SK-N-SH treated with all-trans-retinoic acid at 6 μM for 48 hours (cell line): ENCODE measurements around the gene TAP1.

Source experiments
- ATAC-seq: fragments of 200-7000 bp; cut with Tn5 transposase; 3 replicates; pipeline ENCODE4 v1.9.1; 2020; ENCODE audit warnings: mild to moderate bottlenecking, moderate library complexity
- ARNTL ChIP-seq: fragments of 450-650 bp; formaldehyde crosslinking; IDR thresholded peaks from 2 replicates; pipeline ENCODE4 v1.5.0; 2020; ENCODE audit warnings: low read depth, mild to moderate bottlenecking, moderate library complexity, borderline replicate concordance
- BACH2 ChIP-seq: fragments of 250-450 bp; sonication (Bioruptor Pico); IDR thresholded peaks from 2 replicates; pipeline ENCODE4 v1.9.0; 2021; ENCODE audit warnings: mild to moderate bottlenecking, borderline replicate concordance
- CSDC2 ChIP-seq: fragments of 250-450 bp; sonication (Bioruptor Pico); IDR thresholded peaks from 2 replicates; pipeline ENCODE4 v1.5.0; 2020; ENCODE audit warnings: mild to moderate bottlenecking, moderate library complexity
- ESRRG ChIP-seq: fragments of 250-450 bp; sonication (Bioruptor Pico); IDR thresholded peaks from 2 replicates; pipeline ENCODE4 v1.6.1; 2021; ENCODE audit warnings: mild to moderate bottlenecking
- GLIS3 ChIP-seq: fragments of 250-450 bp; sonication (Bioruptor Pico); IDR thresholded peaks from 2 replicates; pipeline ENCODE4 v1.5.0; 2020; ENCODE audit warnings: mild to moderate bottlenecking, moderate library complexity
- ISL1 ChIP-seq: fragments of 250-450 bp; sonication (Bioruptor Pico); IDR thresholded peaks from 2 replicates; pipeline ENCODE4 v2.1.2; 2022; ENCODE audit warnings: mild to moderate bottlenecking, moderate library complexity
- OSR1 ChIP-seq: fragments of 250-450 bp; sonication (Bioruptor Pico); IDR thresholded peaks from 2 replicates; pipeline ENCODE4 v1.8.0; 2022; ENCODE audit warnings: moderate library complexity, mild to moderate bottlenecking, inconsistent platforms
- PPARA ChIP-seq: fragments of 250-450 bp; sonication (Bioruptor Pico); IDR thresholded peaks from 2 replicates; pipeline ENCODE4 v1.5.0; 2020; ENCODE audit warnings: mild to moderate bottlenecking, borderline replicate concordance
- RARB ChIP-seq: fragments of 250-450 bp; sonication (Bioruptor Pico); IDR thresholded peaks from 2 replicates; pipeline ENCODE4 v1.8.0; 2021; ENCODE audit warnings: mild to moderate bottlenecking, moderate library complexity
- SNAI2 ChIP-seq: fragments of 250-450 bp; sonication (Bioruptor Pico); IDR thresholded peaks from 2 replicates; pipeline ENCODE4 v1.5.0; 2020; ENCODE audit warnings: mild to moderate bottlenecking, moderate library complexity
- TCF4 ChIP-seq: fragments of 250-450 bp; sonication (Bioruptor Pico); IDR thresholded peaks from 2 replicates; pipeline ENCODE4 v1.8.0; 2021; ENCODE audit warnings: mild to moderate bottlenecking, moderate library complexity, borderline replicate concordance
- TOX ChIP-seq: fragments of 250-450 bp; sonication (Bioruptor Pico); IDR thresholded peaks from 2 replicates; pipeline ENCODE4 v1.8.0; 2021; ENCODE audit warnings: mild to moderate bottlenecking, moderate library complexity, borderline replicate concordance
- ZC3H10 ChIP-seq: fragments of 250-450 bp; sonication (Bioruptor Pico); IDR thresholded peaks from 2 replicates; pipeline ENCODE4 v1.5.1; 2021; ENCODE audit warnings: mild to moderate bottlenecking, moderate library complexity
- ZFP3 ChIP-seq: fragments of 250-450 bp; sonication (Bioruptor Pico); IDR thresholded peaks from 2 replicates; pipeline ENCODE4 v1.5.0; 2020; ENCODE audit warnings: mild to moderate bottlenecking, moderate library complexity
- ZNF565 ChIP-seq: fragments of 450-650 bp; formaldehyde crosslinking; conservative IDR thresholded peaks from 2 replicates; pipeline ENCODE4 v1.5.0; 2020; ENCODE audit warnings: low read depth, mild to moderate bottlenecking, moderate library complexity
- ZNF70 ChIP-seq: fragments of 450-650 bp; formaldehyde crosslinking; IDR thresholded peaks from 2 replicates; pipeline ENCODE4 v1.5.0; 2020; ENCODE audit warnings: mild to moderate bottlenecking, moderate library complexity
- ZNF8 ChIP-seq: fragments of 450-650 bp; formaldehyde crosslinking; IDR thresholded peaks from 2 replicates; pipeline ENCODE4 v1.5.0; 2020; ENCODE audit warnings: mild to moderate bottlenecking, moderate library complexity
- TF ChIP-seq, protein P1 (sequence below): fragments of 250-450 bp; sonication (Bioruptor Pico); IDR thresholded peaks from 2 replicates; pipeline ENCODE4 v1.5.0; 2020; ENCODE audit warnings: mild to moderate bottlenecking, moderate library complexity
- TF ChIP-seq, protein P2 (sequence below): fragments of 250-450 bp; sonication (Bioruptor Pico); IDR thresholded peaks from 2 replicates; pipeline ENCODE4 v1.5.1; 2020; ENCODE audit warnings: low read depth, mild to moderate bottlenecking, moderate library complexity
- TF ChIP-seq, protein P3 (sequence below): fragments of 250-450 bp; sonication (Bioruptor Pico); IDR thresholded peaks from 2 replicates; pipeline ENCODE4 v1.5.1; 2021; ENCODE audit warnings: mild to moderate bottlenecking, moderate library complexity
- TF ChIP-seq, protein P4 (sequence below): fragments of 250-450 bp; sonication (Bioruptor Pico); IDR thresholded peaks from 2 replicates; pipeline ENCODE4 v1.8.0; 2020; ENCODE audit warnings: mild to moderate bottlenecking, moderate library complexity, borderline replicate concordance

Gene TAP1

DNA sequence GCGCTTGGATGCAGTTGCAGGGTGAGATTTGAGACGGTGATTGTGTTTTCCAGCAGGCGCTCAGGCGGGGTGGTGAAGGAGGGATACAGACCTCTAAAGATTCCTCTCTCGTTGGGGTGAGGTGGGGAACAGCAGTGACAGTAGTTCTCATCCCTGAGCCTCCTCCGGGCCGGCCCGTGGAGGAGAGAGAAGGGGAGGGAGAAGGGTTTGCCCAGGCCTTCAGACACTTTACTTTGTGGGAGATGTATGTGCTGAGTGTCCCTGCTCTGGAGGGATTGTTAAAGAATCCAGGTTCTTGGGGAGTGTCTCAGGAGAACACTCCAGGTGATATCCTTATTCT lies 41.5 kb upstream of the TAP1 start (continued):
- TF ChIP-seq, protein P1, sequence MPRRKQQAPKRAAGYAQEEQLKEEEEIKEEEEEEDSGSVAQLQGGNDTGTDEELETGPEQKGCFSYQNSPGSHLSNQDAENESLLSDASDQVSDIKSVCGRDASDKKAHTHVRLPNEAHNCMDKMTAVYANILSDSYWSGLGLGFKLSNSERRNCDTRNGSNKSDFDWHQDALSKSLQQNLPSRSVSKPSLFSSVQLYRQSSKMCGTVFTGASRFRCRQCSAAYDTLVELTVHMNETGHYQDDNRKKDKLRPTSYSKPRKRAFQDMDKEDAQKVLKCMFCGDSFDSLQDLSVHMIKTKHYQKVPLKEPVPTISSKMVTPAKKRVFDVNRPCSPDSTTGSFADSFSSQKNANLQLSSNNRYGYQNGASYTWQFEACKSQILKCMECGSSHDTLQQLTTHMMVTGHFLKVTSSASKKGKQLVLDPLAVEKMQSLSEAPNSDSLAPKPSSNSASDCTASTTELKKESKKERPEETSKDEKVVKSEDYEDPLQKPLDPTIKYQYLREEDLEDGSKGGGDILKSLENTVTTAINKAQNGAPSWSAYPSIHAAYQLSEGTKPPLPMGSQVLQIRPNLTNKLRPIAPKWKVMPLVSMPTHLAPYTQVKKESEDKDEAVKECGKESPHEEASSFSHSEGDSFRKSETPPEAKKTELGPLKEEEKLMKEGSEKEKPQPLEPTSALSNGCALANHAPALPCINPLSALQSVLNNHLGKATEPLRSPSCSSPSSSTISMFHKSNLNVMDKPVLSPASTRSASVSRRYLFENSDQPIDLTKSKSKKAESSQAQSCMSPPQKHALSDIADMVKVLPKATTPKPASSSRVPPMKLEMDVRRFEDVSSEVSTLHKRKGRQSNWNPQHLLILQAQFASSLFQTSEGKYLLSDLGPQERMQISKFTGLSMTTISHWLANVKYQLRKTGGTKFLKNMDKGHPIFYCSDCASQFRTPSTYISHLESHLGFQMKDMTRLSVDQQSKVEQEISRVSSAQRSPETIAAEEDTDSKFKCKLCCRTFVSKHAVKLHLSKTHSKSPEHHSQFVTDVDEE, result no peak
- TF ChIP-seq ZC3H10 (no peak), ISL1 (CRISPR knock-in tag) (no peak), TCF4 (no peak), ZNF8 (CRISPR knock-in tag) (no peak), ZNF70 (no peak)

DNA sequence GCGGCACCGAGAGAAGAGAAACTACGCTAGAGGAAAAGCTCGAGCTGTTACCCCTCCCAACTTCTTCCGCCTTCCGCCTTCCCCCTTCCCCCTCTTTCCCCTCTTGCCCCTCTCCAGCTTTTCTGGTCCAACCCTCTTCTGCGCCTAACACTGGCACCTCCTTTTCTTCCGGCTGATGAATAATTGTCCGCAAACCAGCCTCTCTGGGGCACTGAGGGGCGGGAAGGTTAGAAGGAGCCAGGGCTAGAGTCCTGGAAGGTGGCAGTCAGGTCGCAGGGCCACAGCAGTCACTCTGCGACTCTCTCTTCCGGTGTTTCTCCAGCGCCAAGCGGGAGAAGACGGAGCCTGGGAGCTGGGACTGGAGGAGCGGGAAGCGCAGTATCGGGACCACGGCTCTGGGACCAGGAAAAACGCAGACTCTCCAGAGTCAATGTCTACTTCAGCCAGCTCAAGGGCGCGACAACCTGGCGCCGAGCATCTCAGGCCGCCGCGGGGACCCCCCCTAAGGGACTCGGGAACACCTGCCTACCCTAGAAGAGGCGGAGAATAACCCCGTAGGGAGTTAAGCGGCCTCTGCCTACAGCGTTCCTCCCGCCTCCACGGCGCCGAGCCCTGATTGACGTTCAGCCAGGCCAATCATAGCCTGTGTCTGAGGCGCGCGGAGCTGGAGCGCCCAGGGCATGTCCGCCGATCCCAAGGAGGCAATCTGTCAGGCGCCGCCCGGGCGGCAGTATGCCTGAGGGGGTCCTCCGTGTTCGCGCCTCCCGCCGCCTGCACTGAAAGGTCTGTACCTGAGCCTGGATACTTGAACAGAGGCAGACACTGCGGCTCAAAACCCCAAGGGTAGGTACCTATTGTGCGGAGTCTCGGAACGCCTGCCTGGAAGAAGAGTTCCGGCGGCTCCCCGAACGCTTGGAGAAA lies 40.8 kb upstream of the TAP1 start:
- no peak for TF ChIP-seq ZNF565 (CRISPR knock-in tag)
- no peak for TF ChIP-seq CSDC2
- TF ChIP-seq TCF4, result no peak
- TF ChIP-seq OSR1 (CRISPR knock-in tag), result no peak
- TF ChIP-seq SNAI2 (CRISPR knock-in tag), result no peak
- no peak for TF ChIP-seq RARB (CRISPR knock-in tag)
- TF ChIP-seq, protein P2, sequence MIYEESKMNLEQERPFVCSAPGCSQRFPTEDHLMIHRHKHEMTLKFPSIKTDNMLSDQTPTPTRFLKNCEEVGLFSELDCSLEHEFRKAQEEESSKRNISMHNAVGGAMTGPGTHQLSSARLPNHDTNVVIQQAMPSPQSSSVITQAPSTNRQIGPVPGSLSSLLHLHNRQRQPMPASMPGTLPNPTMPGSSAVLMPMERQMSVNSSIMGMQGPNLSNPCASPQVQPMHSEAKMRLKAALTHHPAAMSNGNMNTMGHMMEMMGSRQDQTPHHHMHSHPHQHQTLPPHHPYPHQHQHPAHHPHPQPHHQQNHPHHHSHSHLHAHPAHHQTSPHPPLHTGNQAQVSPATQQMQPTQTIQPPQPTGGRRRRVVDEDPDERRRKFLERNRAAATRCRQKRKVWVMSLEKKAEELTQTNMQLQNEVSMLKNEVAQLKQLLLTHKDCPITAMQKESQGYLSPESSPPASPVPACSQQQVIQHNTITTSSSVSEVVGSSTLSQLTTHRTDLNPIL (CRISPR knock-in tag), result no peak
- TF ChIP-seq GLIS3, result no peak
- TF ChIP-seq BACH2 (CRISPR knock-in tag), result no peak
- no peak for TF ChIP-seq ARNTL (CRISPR knock-in tag)
- TF ChIP-seq ZC3H10, result no peak
- TF ChIP-seq PPARA, result no peak
- no peak for TF ChIP-seq ZNF70
- TF ChIP-seq ZNF8 (CRISPR knock-in tag), result no peak
- peak; percentile 99 for ATAC-seq

DNA sequence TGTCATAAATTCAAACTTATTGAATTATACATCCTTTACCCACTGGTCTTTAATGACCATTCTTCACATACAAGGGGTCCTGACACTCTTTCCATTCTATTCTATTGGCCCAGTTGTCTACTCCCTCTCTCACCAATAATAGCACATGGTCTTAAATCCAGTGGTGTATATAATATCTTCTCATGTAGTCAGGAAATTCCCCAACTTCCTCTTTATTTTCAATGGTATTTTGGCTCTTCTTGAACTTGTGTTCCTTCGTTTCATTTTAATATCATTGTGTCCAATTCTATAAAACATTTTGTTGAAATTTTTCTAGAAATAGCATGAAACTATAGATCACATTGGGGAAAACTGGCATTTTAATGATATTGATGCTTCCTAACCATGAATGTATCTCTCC lies 37.3 kb upstream of the TAP1 start:
- ATAC-seq, result no peak
- TF ChIP-seq ZNF8 (CRISPR knock-in tag), result no peak
- TF ChIP-seq, protein P2 (CRISPR knock-in tag), result no peak
- no peak for TF ChIP-seq CSDC2
- TF ChIP-seq RARB (CRISPR knock-in tag), result no peak
- TF ChIP-seq ZFP3 (CRISPR knock-in tag), result no peak
- no peak for TF ChIP-seq ZNF70
- TF ChIP-seq, protein P3, sequence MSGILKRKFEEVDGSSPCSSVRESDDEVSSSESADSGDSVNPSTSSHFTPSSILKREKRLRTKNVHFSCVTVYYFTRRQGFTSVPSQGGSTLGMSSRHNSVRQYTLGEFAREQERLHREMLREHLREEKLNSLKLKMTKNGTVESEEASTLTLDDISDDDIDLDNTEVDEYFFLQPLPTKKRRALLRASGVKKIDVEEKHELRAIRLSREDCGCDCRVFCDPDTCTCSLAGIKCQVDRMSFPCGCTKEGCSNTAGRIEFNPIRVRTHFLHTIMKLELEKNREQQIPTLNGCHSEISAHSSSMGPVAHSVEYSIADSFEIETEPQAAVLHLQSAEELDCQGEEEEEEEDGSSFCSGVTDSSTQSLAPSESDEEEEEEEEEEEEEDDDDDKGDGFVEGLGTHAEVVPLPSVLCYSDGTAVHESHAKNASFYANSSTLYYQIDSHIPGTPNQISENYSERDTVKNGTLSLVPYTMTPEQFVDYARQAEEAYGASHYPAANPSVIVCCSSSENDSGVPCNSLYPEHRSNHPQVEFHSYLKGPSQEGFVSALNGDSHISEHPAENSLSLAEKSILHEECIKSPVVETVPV (CRISPR knock-in tag), result no peak
- TF ChIP-seq TCF4, result no peak
- TF ChIP-seq ZNF565 (CRISPR knock-in tag), result no peak
- no peak for TF ChIP-seq PPARA
- TF ChIP-seq, protein P1, result no peak
- TF ChIP-seq TOX, result no peak
- TF ChIP-seq OSR1 (CRISPR knock-in tag), result no peak
- TF ChIP-seq ISL1 (CRISPR knock-in tag), result no peak
- no peak for TF ChIP-seq ZC3H10
- TF ChIP-seq ARNTL (CRISPR knock-in tag), result no peak
- no peak for TF ChIP-seq ESRRG (CRISPR knock-in tag)
- TF ChIP-seq, protein P4, sequence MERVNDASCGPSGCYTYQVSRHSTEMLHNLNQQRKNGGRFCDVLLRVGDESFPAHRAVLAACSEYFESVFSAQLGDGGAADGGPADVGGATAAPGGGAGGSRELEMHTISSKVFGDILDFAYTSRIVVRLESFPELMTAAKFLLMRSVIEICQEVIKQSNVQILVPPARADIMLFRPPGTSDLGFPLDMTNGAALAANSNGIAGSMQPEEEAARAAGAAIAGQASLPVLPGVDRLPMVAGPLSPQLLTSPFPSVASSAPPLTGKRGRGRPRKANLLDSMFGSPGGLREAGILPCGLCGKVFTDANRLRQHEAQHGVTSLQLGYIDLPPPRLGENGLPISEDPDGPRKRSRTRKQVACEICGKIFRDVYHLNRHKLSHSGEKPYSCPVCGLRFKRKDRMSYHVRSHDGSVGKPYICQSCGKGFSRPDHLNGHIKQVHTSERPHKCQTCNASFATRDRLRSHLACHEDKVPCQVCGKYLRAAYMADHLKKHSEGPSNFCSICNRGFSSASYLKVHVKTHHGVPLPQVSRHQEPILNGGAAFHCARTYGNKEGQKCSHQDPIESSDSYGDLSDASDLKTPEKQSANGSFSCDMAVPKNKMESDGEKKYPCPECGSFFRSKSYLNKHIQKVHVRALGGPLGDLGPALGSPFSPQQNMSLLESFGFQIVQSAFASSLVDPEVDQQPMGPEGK (CRISPR knock-in tag), result no peak
